GM12864 (cell line): ENCODE measurements around the gene WDR89.

ENCODE experiments used
- DNase-seq: peaks from one replicate; pipeline ENCODE4 v3.0.0-alpha.2; 2011; ENCODE audit warnings: low read depth
- H3K4me3 ChIP-seq: 2 replicates; pipeline ENCODE4 v1.5.1; 2011; ENCODE audit warnings: mild to moderate bottlenecking, low read depth, low read length, control low read depth
- TF ChIP-seq, protein P1 (sequence below): IDR thresholded peaks from 2 replicates; pipeline ENCODE4 v1.5.1; 2011; ENCODE audit warnings: low read depth, mild to moderate bottlenecking, moderate library complexity, low read length, control low read depth, inconsistent platforms; ENCODE audit errors: missing control alignments

The WDR89 gene

GRCh38 chr14:63654936-63655335 is 13.3 kb upstream of the WDR89 start:
- no peak overlapping the region for H3K4me3 ChIP-seq
- no peak for DNase-seq
- TF ChIP-seq, protein P1, sequence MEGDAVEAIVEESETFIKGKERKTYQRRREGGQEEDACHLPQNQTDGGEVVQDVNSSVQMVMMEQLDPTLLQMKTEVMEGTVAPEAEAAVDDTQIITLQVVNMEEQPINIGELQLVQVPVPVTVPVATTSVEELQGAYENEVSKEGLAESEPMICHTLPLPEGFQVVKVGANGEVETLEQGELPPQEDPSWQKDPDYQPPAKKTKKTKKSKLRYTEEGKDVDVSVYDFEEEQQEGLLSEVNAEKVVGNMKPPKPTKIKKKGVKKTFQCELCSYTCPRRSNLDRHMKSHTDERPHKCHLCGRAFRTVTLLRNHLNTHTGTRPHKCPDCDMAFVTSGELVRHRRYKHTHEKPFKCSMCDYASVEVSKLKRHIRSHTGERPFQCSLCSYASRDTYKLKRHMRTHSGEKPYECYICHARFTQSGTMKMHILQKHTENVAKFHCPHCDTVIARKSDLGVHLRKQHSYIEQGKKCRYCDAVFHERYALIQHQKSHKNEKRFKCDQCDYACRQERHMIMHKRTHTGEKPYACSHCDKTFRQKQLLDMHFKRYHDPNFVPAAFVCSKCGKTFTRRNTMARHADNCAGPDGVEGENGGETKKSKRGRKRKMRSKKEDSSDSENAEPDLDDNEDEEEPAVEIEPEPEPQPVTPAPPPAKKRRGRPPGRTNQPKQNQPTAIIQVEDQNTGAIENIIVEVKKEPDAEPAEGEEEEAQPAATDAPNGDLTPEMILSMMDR: no peak

- TF ChIP-seq, protein P1: no peak
- H3K4me3 ChIP-seq: no peak overlapping the region
- DNase-seq: no peak
Observed at GRCh38 chr14:63654346-63654745, 12.7 kb upstream of the WDR89 start.

DNA sequence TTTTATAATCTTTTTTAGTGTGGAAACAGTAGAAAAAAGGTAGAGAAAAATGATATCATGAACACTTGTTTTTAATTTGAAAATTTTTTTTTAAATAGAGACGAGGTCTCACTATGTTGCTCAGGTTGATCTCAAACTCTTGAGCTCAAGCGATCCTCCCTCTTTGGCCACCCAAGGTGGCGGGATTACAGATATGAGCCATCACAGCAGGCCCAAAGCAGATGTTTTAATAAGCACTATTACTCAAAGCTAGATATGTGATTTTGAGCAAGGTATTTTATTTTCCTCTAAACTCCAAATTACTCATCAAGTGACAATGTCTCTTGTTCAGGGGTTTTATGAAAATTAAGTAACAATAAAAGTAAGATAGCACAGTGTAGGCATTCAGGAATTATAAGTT is 10.7 kb upstream of the WDR89 start:
- DNase-seq: no peak
- no peak overlapping the region for H3K4me3 ChIP-seq
- TF ChIP-seq, protein P1: no peak

DNA sequence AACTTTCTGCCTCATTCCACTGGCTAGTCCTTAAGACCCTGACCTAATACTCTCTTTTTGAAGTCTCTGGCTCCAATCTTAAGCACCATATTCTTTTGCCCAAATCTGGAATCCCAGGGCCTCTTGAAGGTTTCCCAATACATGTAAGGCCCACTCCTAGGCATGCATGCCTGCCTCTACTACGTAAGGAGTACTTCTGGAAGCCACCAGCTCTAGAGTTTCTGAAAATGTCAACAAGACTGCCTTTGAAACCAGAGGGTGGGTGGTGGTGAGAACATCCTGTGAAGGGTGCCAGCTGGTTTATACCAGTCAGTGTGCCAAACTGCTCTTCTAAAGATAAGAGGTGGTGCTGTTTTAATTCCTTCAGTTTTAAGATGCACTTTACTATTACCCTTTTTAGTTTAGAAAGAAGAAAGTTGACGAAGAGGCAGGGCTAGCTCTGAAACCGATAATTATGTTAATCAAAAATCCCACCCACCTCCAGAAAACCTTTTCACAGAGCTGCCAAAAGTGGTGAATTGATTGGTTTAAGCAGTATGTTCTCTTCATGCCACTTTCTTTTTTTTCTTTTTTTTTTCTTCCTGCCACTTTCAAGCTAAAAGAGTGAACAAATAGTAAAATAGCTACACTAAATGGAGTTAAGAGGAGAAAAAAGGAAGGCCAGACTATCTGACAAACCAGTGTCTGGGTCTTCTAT is 8.7 kb upstream of the WDR89 start:
- TF ChIP-seq, protein P1: no peak
- H3K4me3 ChIP-seq: no peak overlapping the region
- no peak for DNase-seq

- H3K4me3 ChIP-seq: no peak overlapping the region
- DNase-seq: no peak
- TF ChIP-seq, protein P1: no peak
Observed at GRCh38 chr14:63647696-63648410, 6.2 kb upstream of the WDR89 start.

DNA sequence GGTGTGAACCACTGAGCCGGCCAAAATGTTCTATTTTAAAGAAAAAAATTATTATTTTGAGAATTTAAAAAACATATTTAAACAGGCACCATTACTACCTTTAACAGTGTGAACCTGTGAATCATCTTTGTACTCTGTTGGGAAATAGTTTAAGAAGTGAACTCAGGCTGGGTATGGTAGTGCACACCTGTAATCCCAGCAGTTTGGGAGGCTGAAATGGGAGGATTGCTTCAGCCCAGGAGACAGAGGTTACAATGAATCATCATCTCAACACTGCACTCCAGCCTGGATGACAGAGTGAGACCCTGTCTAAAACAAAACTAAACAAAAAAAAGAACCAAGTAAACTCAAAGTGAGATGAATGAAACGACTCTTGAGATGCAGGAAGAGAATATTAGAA is 3.1 kb upstream of the WDR89 start:
- H3K4me3 ChIP-seq: no peak overlapping the region
- no peak for DNase-seq
- TF ChIP-seq, protein P1: no peak
